Ascending aorta (tissue), 2 donors: Measurements from ENCODE around the gene HFE. TPM values are rescaled to one million over a fixed set of nuclear protein-coding genes. Genes with fewer than 3 reads are reported as not detected.
A peak's percentile ranks its signal among the peaks of the same experiment; 100 is the strongest.

Source experiments
- DNase-seq, 2 donors: peaks; one replicate each; pipeline ENCODE4 v3.0.0-alpha.2; 2019; ENCODE audit warnings: low spot score in 2 of 2
- H3K27ac ChIP-seq, 2 donors: fragments of 200-600 bp; sonication (generic); one replicate each; pipeline ENCODE4 v1.5.1; 2016 to 2017; ENCODE audit warnings: mild to moderate bottlenecking in 1 of 2
- H3K27me3 ChIP-seq: fragments of 200-600 bp; sonication (generic); one replicate; pipeline ENCODE4 v1.5.1; 2017
- H3K36me3 ChIP-seq, 2 donors: fragments of 200-600 bp; sonication (generic); one replicate each; pipeline ENCODE4 v1.5.1; 2016
- H3K4me1 ChIP-seq, 2 donors: fragments of 200-600 bp; sonication (generic); one replicate each; pipeline ENCODE4 v1.5.1; 2016 to 2017; ENCODE audit warnings: mild to moderate bottlenecking in 1 of 2
- H3K4me3 ChIP-seq, 2 donors: fragments of 200-600 bp; sonication (generic); one replicate each; pipeline ENCODE4 v1.5.1; 2016 to 2017; ENCODE audit warnings: mild to moderate bottlenecking in 1 of 2
- H3K9me3 ChIP-seq, 2 donors: fragments of 200-600 bp; sonication (generic); one replicate each; pipeline ENCODE4 v1.5.1; 2016
- CTCF ChIP-seq, 3 experiments: fragments of 200-600 bp in 2 of 3; fragments of 450-650 bp in 1 of 3; sonication (generic) in 2 of 3; IDR thresholded peaks; one replicate each; pipeline ENCODE4 v1.5.1; 2016 to 2019; ENCODE audit warnings: antibody characterized with exemption in 3 of 3, mild to moderate bottlenecking in 1 of 3, moderate library complexity in 1 of 3
- intact Hi-C: fragments of 100-400 bp; cut with DNase I; formaldehyde crosslinking; loops from one replicate; pipeline ENCODE4 v1.15.1; 2023
- total RNA-seq: library from RNA; depleted of rRNA; stranded (reverse); fragments of >200 nt; gene quantifications from one replicate; pipeline ENCODE4 v1.1.0, GENCODE V29; 2016

HFE gene
- total RNA-seq, 1 donor from 2014 or later: 2.6 TPM

GRCh38 chr6:26128013-26128771 is 41.0 kb downstream of the HFE start:
- peak overlapping the region in 1 of 2 donors; percentile 39 for H3K27ac ChIP-seq
- peak overlapping the region; percentile 72 to 95 for H3K4me3 ChIP-seq
- intact Hi-C loops: loop anchor here (5.0 to 10.0 kb wide), 2 partner anchors 44 to 1017 kb away; a partner anchor contains a TSS

GRCh38 chr6:26129656-26130055 is 42.4 kb downstream of the HFE start:
- Histone ChIP-seq H3K36me3 (peaks cover 10 to 11% of the 10 kb centered on the region in 2 donors), H3K27me3 (no peaks in the 10 kb centered on the region), H3K9me3 (no peaks in the 10 kb centered on the region), H3K4me3 (no peak overlapping the region), H3K4me1 (peaks cover 0 to 19% of the 10 kb centered on the region in 2 donors), H3K27ac (no peak overlapping the region)
- DNase-seq: no peak
- no peak for TF ChIP-seq CTCF (IDR thresholded peaks at IDR 0.05)
- intact Hi-C loops: loop anchor here (5.0 to 10.0 kb wide), 2 partner anchors 43 to 1015 kb away; a partner anchor contains a TSS

More at GRCh38 chr6:26128013-26128771, 41.0 kb downstream of the HFE start:
- Histone ChIP-seq H3K4me1 (peaks cover 0 to 19% of the 10 kb centered on the region in 2 donors), H3K36me3 (peaks cover 10 to 11% of the 10 kb centered on the region in 2 donors), H3K9me3 (no peaks in the 10 kb centered on the region), H3K27me3 (no peaks in the 10 kb centered on the region)
- DNase-seq: no peak
- no peak for TF ChIP-seq CTCF (IDR thresholded peaks at IDR 0.05)

GRCh38 chr6:26130581-26131249 is 43.5 kb downstream of the HFE start:
- TF ChIP-seq CTCF (IDR thresholded peaks at IDR 0.05): no peak
- Histone ChIP-seq H3K4me1 (peaks cover 0 to 19% of the 10 kb centered on the region in 2 donors), H3K4me3 (no peak overlapping the region), H3K27ac (no peak overlapping the region), H3K36me3 (peaks cover 10 to 11% of the 10 kb centered on the region in 2 donors), H3K27me3 (no peaks in the 10 kb centered on the region), H3K9me3 (no peaks in the 10 kb centered on the region)
- DNase-seq: no peak
- intact Hi-C loops: no loop called here

- Histone ChIP-seq H3K36me3 (peaks cover 10 to 11% of the 10 kb centered on the region in 2 donors), H3K27ac (no peak overlapping the region), H3K4me1 (peaks cover 0 to 19% of the 10 kb centered on the region in 2 donors), H3K4me3 (no peak overlapping the region), H3K27me3 (no peaks in the 10 kb centered on the region), H3K9me3 (no peaks in the 10 kb centered on the region)
- no peak for TF ChIP-seq CTCF (IDR thresholded peaks at IDR 0.05)
- no peak for DNase-seq
- intact Hi-C loops: no loop called here
Measured at GRCh38 chr6:26131618-26132017, 44.4 kb downstream of the HFE start.

- Histone ChIP-seq H3K4me3 (no peak overlapping the region), H3K27me3 (no peaks in the 10 kb centered on the region), H3K9me3 (no peaks in the 10 kb centered on the region), H3K27ac (no peak overlapping the region), H3K36me3 (peaks cover 10% of the 10 kb centered on the region in 2 donors), H3K4me1 (peaks cover 0 to 4% of the 10 kb centered on the region in 2 donors)
- no peak for TF ChIP-seq CTCF (IDR thresholded peaks at IDR 0.05)
- intact Hi-C loops: no loop called here
- DNase-seq: no peak
Measured at GRCh38 chr6:26133730-26134129, 46.5 kb downstream of the HFE start.
